Ovary (tissue), 3 donors: ENCODE measurements around the gene FRMD4A.

Experiments used
- CTCF ChIP-seq, 3 donors: fragments of 450-650 bp in 2 of 3; fragments of 200-600 bp in 1 of 3; IDR thresholded peaks; one replicate each; pipeline versions ENCODE4 v1.5.1 to v1.8.0; 2016 to 2022; ENCODE audit warnings: antibody characterized with exemption in 3 of 3, mild to moderate bottlenecking in 1 of 3
- POLR2A ChIP-seq: fragments of 450-650 bp; IDR thresholded peaks from one replicate; pipeline ENCODE4 v1.6.1; 2017; ENCODE audit warnings: antibody characterized with exemption, mild to moderate bottlenecking, moderate library complexity
- donor health status: DM: no; HTN: no; CAD: no.

GRCh38 chr10:14327527-14327926 is 3.2 kb downstream of the FRMD4A start:
- TF ChIP-seq POLR2A = no peak
- TF ChIP-seq CTCF (IDR thresholded peaks at IDR 0.05) = no peak
